Measurements from ENCODE around the gene RSPH6A.
"Not testable (repeated sequence)": the region's sequence is repeated elsewhere in the genome, so short reads cannot be mapped to it uniquely, and the experiment has no call there.

RSPH6A gene

DNA sequence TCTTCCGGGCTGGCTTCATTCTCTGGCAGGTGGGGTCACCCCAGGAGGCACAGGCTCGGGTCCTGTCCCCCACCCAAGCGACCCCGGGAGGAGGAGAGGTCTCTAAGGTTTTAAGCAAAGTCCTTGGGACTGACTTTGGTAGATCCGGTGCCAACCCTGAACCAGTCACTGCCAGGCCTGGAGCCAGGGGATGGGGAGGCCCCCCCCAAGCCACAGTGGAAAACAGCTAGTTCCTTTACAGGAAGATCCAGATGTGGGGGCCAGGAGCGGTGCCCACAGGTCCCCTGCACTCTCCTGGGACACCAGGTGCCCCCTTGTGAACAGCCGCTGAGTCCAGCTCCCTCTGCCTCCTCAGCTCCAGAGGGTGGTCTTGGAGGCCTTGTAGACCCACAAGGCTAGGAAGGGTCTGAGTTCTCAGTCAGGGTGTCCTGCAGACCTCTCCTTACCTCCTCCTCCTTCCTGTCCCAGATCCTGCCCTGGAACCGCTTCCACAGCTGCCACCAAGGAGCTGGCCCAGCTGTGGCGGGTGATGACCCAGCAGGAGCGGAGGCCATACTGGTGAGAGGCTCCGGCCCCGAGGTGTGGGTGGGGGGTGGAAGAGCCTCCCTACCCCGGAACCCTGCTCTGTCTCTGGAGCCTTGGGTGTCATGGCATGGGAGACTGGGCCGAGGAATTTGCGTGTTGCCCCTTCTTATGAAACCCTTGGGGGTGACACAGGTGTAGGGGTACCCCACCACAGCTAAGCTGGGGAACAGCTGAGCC is 52.1 kb downstream of the RSPH6A start:
- H3K4me3 ChIP-seq (ENCODE audit: low read depth, low read length): no peak overlapping the region
- TF ChIP-seq, protein P1, sequence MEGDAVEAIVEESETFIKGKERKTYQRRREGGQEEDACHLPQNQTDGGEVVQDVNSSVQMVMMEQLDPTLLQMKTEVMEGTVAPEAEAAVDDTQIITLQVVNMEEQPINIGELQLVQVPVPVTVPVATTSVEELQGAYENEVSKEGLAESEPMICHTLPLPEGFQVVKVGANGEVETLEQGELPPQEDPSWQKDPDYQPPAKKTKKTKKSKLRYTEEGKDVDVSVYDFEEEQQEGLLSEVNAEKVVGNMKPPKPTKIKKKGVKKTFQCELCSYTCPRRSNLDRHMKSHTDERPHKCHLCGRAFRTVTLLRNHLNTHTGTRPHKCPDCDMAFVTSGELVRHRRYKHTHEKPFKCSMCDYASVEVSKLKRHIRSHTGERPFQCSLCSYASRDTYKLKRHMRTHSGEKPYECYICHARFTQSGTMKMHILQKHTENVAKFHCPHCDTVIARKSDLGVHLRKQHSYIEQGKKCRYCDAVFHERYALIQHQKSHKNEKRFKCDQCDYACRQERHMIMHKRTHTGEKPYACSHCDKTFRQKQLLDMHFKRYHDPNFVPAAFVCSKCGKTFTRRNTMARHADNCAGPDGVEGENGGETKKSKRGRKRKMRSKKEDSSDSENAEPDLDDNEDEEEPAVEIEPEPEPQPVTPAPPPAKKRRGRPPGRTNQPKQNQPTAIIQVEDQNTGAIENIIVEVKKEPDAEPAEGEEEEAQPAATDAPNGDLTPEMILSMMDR (IDR thresholded peaks at IDR 0.05; ENCODE audit: low read depth, low read length): no peak

DNA sequence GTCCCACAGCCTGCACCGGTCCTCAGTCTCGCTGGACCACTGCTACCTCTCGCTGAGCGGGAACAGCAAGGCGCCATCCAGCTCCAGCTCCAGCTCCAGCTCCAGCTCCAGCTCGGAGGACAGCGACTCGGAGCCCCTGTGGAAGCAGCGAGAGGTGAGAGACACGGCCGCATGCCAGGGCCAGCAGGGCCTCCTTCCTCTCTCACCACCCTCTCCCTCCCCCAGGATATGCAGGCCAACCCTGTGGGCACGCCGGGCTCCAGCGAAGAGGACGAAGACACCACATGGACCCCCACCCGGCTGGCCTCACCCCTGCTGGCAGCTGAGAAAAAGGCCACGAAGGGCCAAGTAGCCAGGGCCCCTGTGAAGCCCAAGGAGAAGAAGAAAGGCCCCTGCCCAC is 53.4 kb downstream of the RSPH6A start:
- no peak overlapping the region for H3K4me3 ChIP-seq (ENCODE audit: low read depth, low read length)
- TF ChIP-seq, protein P1 (IDR thresholded peaks at IDR 0.05; ENCODE audit: low read depth, low read length): no peak

DNA sequence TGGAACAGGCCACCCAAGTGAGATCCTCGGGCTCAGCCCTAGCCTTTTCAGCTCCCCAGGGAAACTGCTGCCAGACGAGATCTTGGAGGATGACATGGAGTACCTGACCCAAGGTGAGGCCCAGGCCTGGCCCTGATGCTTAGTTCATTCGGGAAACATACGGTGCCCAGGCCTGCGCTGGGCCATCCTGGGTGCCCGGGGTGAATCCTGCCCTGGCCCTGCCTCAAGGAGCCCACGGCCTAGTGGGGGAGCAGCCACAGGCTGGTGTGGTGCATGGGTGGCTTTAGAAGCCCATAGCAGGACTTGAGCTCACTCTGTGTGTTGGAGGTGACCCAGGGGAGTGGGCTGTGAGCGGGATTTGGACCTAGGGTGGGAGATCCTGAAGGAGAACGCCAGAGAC is 56.2 kb downstream of the RSPH6A start:
- TF ChIP-seq, protein P1 (IDR thresholded peaks at IDR 0.05; ENCODE audit: low read depth, low read length): no peak

DNA sequence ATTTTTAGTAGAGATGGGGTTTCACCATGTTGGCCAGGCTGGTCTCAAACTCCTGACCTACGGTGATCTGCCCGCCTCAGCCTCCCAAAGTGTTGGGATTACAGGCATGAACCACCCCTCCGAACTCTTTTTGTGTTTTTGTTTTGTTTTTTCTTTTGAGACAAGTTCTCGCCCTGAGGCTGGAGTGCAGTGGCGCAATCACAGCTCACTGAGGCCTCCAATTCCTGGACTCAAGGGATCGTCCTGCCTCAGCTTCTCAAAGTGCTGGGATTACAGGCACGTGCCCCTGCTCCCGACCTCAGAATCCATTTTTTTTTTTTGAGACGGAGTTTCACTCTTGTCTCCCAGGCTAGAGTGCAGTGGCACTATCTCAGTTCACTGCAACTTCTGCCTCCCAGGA is 57.4 kb downstream of the RSPH6A start:
- no peak overlapping the region for H3K4me3 ChIP-seq (ENCODE audit: low read depth, low read length)
- TF ChIP-seq, protein P1 (IDR thresholded peaks at IDR 0.05; ENCODE audit: low read depth, low read length): no peak

More for the DNA sequence above, 56.2 kb downstream of the RSPH6A start:
- H3K4me3 ChIP-seq (ENCODE audit: low read depth, low read length): no peak overlapping the region

GRCh38 chr19:45754323-45754722 is 60.8 kb downstream of the RSPH6A start:
- TF ChIP-seq, protein P1 (IDR thresholded peaks at IDR 0.05; ENCODE audit: low read depth, low read length): no peak

GRCh38 chr19:45753548-45753947 is 61.6 kb downstream of the RSPH6A start:
- TF ChIP-seq, protein P1 (IDR thresholded peaks at IDR 0.05; ENCODE audit: low read depth, low read length): no peak
- H3K4me3 ChIP-seq (ENCODE audit: low read depth, low read length): no peak overlapping the region

More at GRCh38 chr19:45754323-45754722, 60.8 kb downstream of the RSPH6A start:
- no peak overlapping the region for H3K4me3 ChIP-seq (ENCODE audit: low read depth, low read length)

- H3K4me3 ChIP-seq (ENCODE audit: low read depth, low read length): no peak overlapping the region
- TF ChIP-seq, protein P1 (IDR thresholded peaks at IDR 0.05; ENCODE audit: low read depth, low read length): no peak
Observed at GRCh38 chr19:45752639-45753038, 62.5 kb downstream of the RSPH6A start.

DNA sequence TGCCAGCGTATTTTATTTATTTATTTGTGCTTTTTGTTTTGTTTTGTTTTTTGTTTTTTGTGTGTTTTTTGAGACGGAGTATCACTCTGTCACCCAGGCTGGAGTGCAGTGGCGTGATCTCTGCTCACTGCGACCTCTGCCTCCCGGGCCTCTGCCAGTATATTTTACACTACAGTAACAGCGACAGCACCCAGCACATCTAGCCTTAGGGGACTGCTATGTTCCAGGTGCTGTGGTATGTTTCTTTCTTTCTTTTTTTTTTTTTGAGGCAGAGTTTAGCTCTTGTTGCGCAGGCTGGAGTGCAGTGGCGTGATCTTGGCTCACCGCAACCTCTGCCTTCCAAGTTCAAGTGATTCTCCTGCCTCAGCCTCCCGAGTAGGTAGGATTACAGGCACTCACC is 63.6 kb downstream of the RSPH6A start:
- not testable (repeated sequence) for H3K4me3 ChIP-seq (ENCODE audit: low read depth, low read length)
